ENCODE measurements around the gene UFD1. TPM values are rescaled to one million over a fixed set of nuclear protein-coding genes. Genes with fewer than 3 reads are reported as not detected.

Gene UFD1
- total and polyA plus RNA-seq, 8 donors: 3.8 to 86.6 (median 51.3) TPM

DNA sequence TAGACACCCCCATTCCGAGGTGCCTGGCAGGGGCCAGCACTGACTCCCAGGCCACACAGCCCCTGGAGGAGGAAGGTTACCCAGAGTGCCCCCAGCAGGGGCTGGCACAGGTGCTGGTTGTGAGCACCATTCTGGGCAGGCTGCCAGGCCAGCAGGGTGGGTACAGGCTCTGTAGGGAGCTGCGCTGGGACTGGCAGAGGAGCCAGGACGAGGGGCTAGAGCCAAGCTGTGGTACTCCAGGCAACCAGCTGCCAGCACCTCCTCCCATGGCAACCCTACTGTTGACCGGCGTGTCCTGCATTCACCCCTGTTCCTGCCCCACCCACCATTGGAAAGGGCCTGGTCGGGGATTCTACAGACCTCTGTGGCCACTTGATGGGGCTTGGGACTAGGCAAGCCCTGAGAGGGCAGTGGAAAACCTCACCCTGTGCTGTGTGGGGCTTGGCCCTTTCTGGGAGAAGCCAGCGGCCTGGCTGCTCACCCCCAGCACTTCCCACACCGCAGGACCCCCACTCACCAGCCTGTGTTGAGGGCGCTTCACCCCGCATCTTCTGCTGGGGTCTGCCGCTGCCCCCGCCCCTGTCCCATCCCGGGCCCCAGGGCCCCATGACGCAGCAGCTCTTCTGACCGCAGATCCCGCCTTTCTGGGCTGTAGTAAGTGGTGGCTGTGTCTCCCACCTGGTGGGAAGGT, 43.3 kb upstream of the UFD1 start:
- Histone ChIP-seq H3K4me1 (peaks cover 17 to 30% (median 20%) of the 10 kb centered on the region in 4 donors), H3K9me3 (no peaks in the 10 kb centered on the region), H3K4me3 (peak overlapping the region; percentile 35 to 55 (median 38)), H3K27ac (peak overlapping the region in 3 of 5 donors; percentile 35 to 63 (median 54)), H3K36me3 (no peaks in the 10 kb centered on the region), H3K27me3 (peaks cover 15 to 54% (median 32%) of the 10 kb centered on the region in 3 donors)
- DNase-seq: peak in 1 of 2 donors; percentile 37
- TF ChIP-seq EP300 (IDR thresholded peaks at IDR 0.05): no peak
- no peak for TF ChIP-seq POLR2AphosphoS5 (IDR thresholded peaks at IDR 0.05)
- TF ChIP-seq POLR2A (IDR thresholded peaks at IDR 0.05): no peak
- no peak for TF ChIP-seq CTCF (IDR thresholded peaks at IDR 0.05)
- WGBS, 5 donors: 47 to 74% (median 57%) methylated on average over 15 to 16 of the region's 16 CpGs
- intact Hi-C loops (cut with DNase I; ENCODE audit: low total_unique reads): no loop called here

GRCh38 chr22:19520566-19521305, 41.7 kb upstream of the UFD1 start:
- Histone ChIP-seq H3K9me3 (no peaks in the 10 kb centered on the region), H3K27me3 (peaks cover 15 to 38% (median 32%) of the 10 kb centered on the region in 3 donors), H3K4me1 (peaks cover 17 to 28% (median 20%) of the 10 kb centered on the region in 4 donors), H3K27ac (no peak overlapping the region), H3K4me3 (peak overlapping the region in 1 of 4 donors; percentile 55), H3K36me3 (no peaks in the 10 kb centered on the region)
- intact Hi-C loops (cut with DNase I; ENCODE audit: low total_unique reads): no loop called here
- 90 to 96% (median 95%) methylated on average over 10 of the region's 10 CpGs for WGBS, 5 donors
- TF ChIP-seq EP300 (IDR thresholded peaks at IDR 0.05) (no peak), POLR2A (IDR thresholded peaks at IDR 0.05) (no peak), CTCF (IDR thresholded peaks at IDR 0.05) (no peak), POLR2AphosphoS5 (IDR thresholded peaks at IDR 0.05) (no peak)
- DNase-seq: peak in 1 of 2 donors; percentile 1

- DNase-seq: peak in 1 of 2 donors; percentile 2
- peaks cover 15 to 30% (median 27%) of the 10 kb centered on the region in 3 donors for H3K27me3 ChIP-seq
These were observed 41.0 kb upstream of the UFD1 start for GRCh38 chr22:19520007-19520406.

More at GRCh38 chr22:19520007-19520406, 41.0 kb upstream of the UFD1 start:
- H3K4me3 ChIP-seq: no peak overlapping the region
- WGBS, 5 donors: 87 to 96% (median 95%) methylated on average over 6 of the region's 6 CpGs
- TF ChIP-seq POLR2A (IDR thresholded peaks at IDR 0.05) (no peak), EP300 (IDR thresholded peaks at IDR 0.05) (no peak), CTCF (IDR thresholded peaks at IDR 0.05) (no peak), POLR2AphosphoS5 (IDR thresholded peaks at IDR 0.05) (no peak)
- no peaks in the 10 kb centered on the region for H3K9me3 ChIP-seq
- intact Hi-C loops (cut with DNase I; ENCODE audit: low total_unique reads): no loop called here
- H3K27ac ChIP-seq: no peak overlapping the region
- H3K4me1 ChIP-seq: peaks cover 17 to 28% (median 20%) of the 10 kb centered on the region in 4 donors
- no peaks in the 10 kb centered on the region for H3K36me3 ChIP-seq
